Skeletal muscle satellite cell (primary cell): ENCODE results near the gene TIMELESS.
"Not testable (repeated sequence)": the region's sequence is repeated elsewhere in the genome, so short reads cannot be mapped to it uniquely, and the experiment has no call there.

Experiments used
- H3K27me3 ChIP-seq: 2 replicates; pipeline ENCODE4 v1.7.0; 2013; ENCODE audit warnings: low read length; ENCODE audit not compliant: control insufficient read depth, insufficient read depth
- H3K36me3 ChIP-seq: 2 replicates; pipeline ENCODE4 v1.7.0; 2013; ENCODE audit warnings: mild to moderate bottlenecking, control low read depth, low read length; ENCODE audit not compliant: insufficient read depth
- H3K4me1 ChIP-seq: 2 replicates; pipeline ENCODE4 v1.7.0; 2013; ENCODE audit warnings: low read length; ENCODE audit not compliant: control insufficient read depth, insufficient read depth
- H3K4me2 ChIP-seq: 2 replicates; pipeline ENCODE4 v1.7.0; 2013; ENCODE audit warnings: mild to moderate bottlenecking, low read length
- H3K4me3 ChIP-seq: 2 replicates; pipeline ENCODE4 v1.7.0; 2013; ENCODE audit warnings: low read length
- H3K9ac ChIP-seq: 2 replicates; pipeline ENCODE4 v1.7.0; 2013; ENCODE audit warnings: mild to moderate bottlenecking, low read depth, low read length, moderate library complexity
- H3K9me3 ChIP-seq: replicated peaks from 2 replicates; pipeline ENCODE4 v1.7.0; 2013; ENCODE audit warnings: mild to moderate bottlenecking, control low read depth, low read length

Gene TIMELESS

GRCh38 chr12:56461235-56462159 lies 12.3 kb upstream of the TIMELESS start:
- Histone ChIP-seq H3K4me3 (no peak overlapping the region), H3K4me1 (peaks cover 10% of the 10 kb centered on the region), H3K9me3 (no peaks in the 10 kb centered on the region), H3K36me3 (no peaks in the 10 kb centered on the region), H3K27me3 (no peaks in the 10 kb centered on the region), H3K9ac (no peak overlapping the region), H3K4me2 (no peak overlapping the region)

- Histone ChIP-seq H3K9me3 (no peaks in the 10 kb centered on the region), H3K36me3 (no peaks in the 10 kb centered on the region), H3K4me3 (no peak overlapping the region), H3K4me1 (peaks cover 8% of the 10 kb centered on the region), H3K27me3 (peaks cover 27% of the 10 kb centered on the region), H3K9ac (no peak overlapping the region), H3K4me2 (no peak overlapping the region)
Measured at GRCh38 chr12:56457817-56458216, 8.6 kb upstream of the TIMELESS start.

GRCh38 chr12:56454557-56454956 lies 5.3 kb upstream of the TIMELESS start, which contains the start of gene MIP:
Gene MIP (minus strand): TSS chr12:56454657. CDS start chr12:56454613, 44 bp downstream.
- Histone ChIP-seq H3K36me3 (no peaks in the 10 kb centered on the region), H3K4me1 (peaks cover 4% of the 10 kb centered on the region), H3K9me3 (no peaks in the 10 kb centered on the region), H3K4me3 (no peak within 1 kb of the TSS), H3K4me2 (no peak within 1 kb of the TSS), H3K27me3 (peaks cover 27% of the 10 kb centered on the region), H3K9ac (no peak within 1 kb of the TSS)

GRCh38 chr12:56451147-56451546 lies 1.9 kb upstream of the TIMELESS start:
- Histone ChIP-seq H3K9ac (no peak overlapping the region), H3K4me2 (no peak overlapping the region), H3K4me1 (peaks cover 5% of the 10 kb centered on the region), H3K36me3 (no peaks in the 10 kb centered on the region), H3K4me3 (no peak overlapping the region), H3K9me3 (no peaks in the 10 kb centered on the region), H3K27me3 (peaks cover 27% of the 10 kb centered on the region)

GRCh38 chr12:56450241-56450640 lies 1.0 kb upstream of the TIMELESS start:
- no peaks in the 10 kb centered on the region for H3K9me3 ChIP-seq
- H3K9ac ChIP-seq = no peak overlapping the region
- no peaks in the 10 kb centered on the region for H3K36me3 ChIP-seq
- no peak overlapping the region for H3K4me2 ChIP-seq
- H3K4me3 ChIP-seq = no peak overlapping the region
- peaks cover 21% of the 10 kb centered on the region for H3K27me3 ChIP-seq
- H3K4me1 ChIP-seq = peaks cover 5% of the 10 kb centered on the region

- Histone ChIP-seq H3K9ac (peak overlapping the region; percentile 91), H3K27me3 (peaks cover 17% of the 10 kb centered on the region), H3K4me2 (peak overlapping the region; percentile 81), H3K4me1 (peaks cover 5% of the 10 kb centered on the region), H3K9me3 (no peaks in the 10 kb centered on the region), H3K36me3 (no peaks in the 10 kb centered on the region), H3K4me3 (peak overlapping the region; percentile 87)
Measured at GRCh38 chr12:56449622-56449984, 377 bp upstream of the TIMELESS start.

- not testable (repeated sequence) for H3K4me2 ChIP-seq, H3K9me3 ChIP-seq, H3K4me3 ChIP-seq, H3K36me3 ChIP-seq, H3K4me1 ChIP-seq, H3K9ac ChIP-seq, H3K27me3 ChIP-seq
Measured at GRCh38 chr12:56443208-56443607, 6.0 kb downstream of the TIMELESS start.

GRCh38 chr12:56437430-56438176 lies 11.6 kb downstream of the TIMELESS start:
- no peaks in the 10 kb centered on the region for H3K27me3 ChIP-seq
- H3K4me1 ChIP-seq = no peaks in the 10 kb centered on the region
- no peak overlapping the region for H3K4me2 ChIP-seq
- no peak overlapping the region for H3K4me3 ChIP-seq
- no peak overlapping the region for H3K9ac ChIP-seq
- H3K36me3 ChIP-seq = peaks cover 5% of the 10 kb centered on the region
- H3K9me3 ChIP-seq = no peaks in the 10 kb centered on the region

GRCh38 chr12:56434828-56435227 lies 14.4 kb downstream of the TIMELESS start:
- Histone ChIP-seq H3K9ac (no peak overlapping the region), H3K27me3 (no peaks in the 10 kb centered on the region), H3K9me3 (no peaks in the 10 kb centered on the region), H3K4me1 (no peaks in the 10 kb centered on the region), H3K4me2 (no peak overlapping the region), H3K4me3 (no peak overlapping the region), H3K36me3 (peaks cover 10% of the 10 kb centered on the region)

GRCh38 chr12:56431850-56432249 lies 17.4 kb downstream of the TIMELESS start:
- no peaks in the 10 kb centered on the region for H3K27me3 ChIP-seq
- no peaks in the 10 kb centered on the region for H3K4me1 ChIP-seq
- no peak overlapping the region for H3K4me3 ChIP-seq
- H3K9ac ChIP-seq = no peak overlapping the region
- no peaks in the 10 kb centered on the region for H3K9me3 ChIP-seq
- peaks cover 11% of the 10 kb centered on the region for H3K36me3 ChIP-seq
- H3K4me2 ChIP-seq = no peak overlapping the region

GRCh38 chr12:56431288-56431687 lies 17.9 kb downstream of the TIMELESS start:
- Histone ChIP-seq H3K9ac (no peak overlapping the region), H3K27me3 (no peaks in the 10 kb centered on the region), H3K4me1 (no peaks in the 10 kb centered on the region), H3K9me3 (no peaks in the 10 kb centered on the region), H3K36me3 (peaks cover 11% of the 10 kb centered on the region), H3K4me2 (no peak overlapping the region), H3K4me3 (no peak overlapping the region)
